OCI-LY3 (cell line): ENCODE data around the gene PSMG1.

Source experiments
- H2AFZ ChIP-seq: fragments of 200-600, 300-600 bp; shearing (Covaris generic); 2 replicates; pipeline ENCODE4 v1.6.0; 2014; ENCODE audit warnings: antibody characterized with exemption, low read depth, low read length
- H3K27ac ChIP-seq: fragments of 200-600, 300-600 bp; sonication (generic); 2 replicates; pipeline ENCODE4 v1.5.1; 2014; ENCODE audit warnings: mild to moderate bottlenecking, low read length, moderate library complexity, mixed read lengths
- H3K27me3 ChIP-seq: fragments of 200-600, 300-600 bp; sonication (generic); 2 replicates; pipeline ENCODE4 v1.6.1; 2014; ENCODE audit warnings: low read depth, low read length, mixed read lengths
- H3K36me3 ChIP-seq: fragments of 200-600, 300-600 bp; sonication (generic); replicated peaks from 2 replicates; pipeline ENCODE3; 2014; ENCODE audit warnings: low read depth, low read length, mixed read lengths
- H3K4me1 ChIP-seq: fragments of 300-600, 200-600 bp; sonication (generic); 2 replicates; pipeline ENCODE4 v1.6.1; 2014; ENCODE audit warnings: low read length, mixed read lengths
- H3K4me2 ChIP-seq: fragments of 200-600, 300-600 bp; sonication (generic); 2 replicates; pipeline ENCODE4 v1.6.1; 2014; ENCODE audit warnings: low read length, mixed read lengths
- H3K4me3 ChIP-seq: fragments of 300-600, 200-600 bp; sonication (generic); 2 replicates; pipeline ENCODE4 v1.5.1; 2014; ENCODE audit warnings: antibody characterized with exemption, mild to moderate bottlenecking, low read length, moderate library complexity
- H3K79me2 ChIP-seq: fragments of 300-600, 200-600 bp; shearing (Covaris generic); 2 replicates; pipeline ENCODE4 v1.6.1; 2014; ENCODE audit warnings: mild to moderate bottlenecking, low read length, mixed read lengths
- H3K9ac ChIP-seq: fragments of 300-600, 200-600 bp; shearing (Covaris generic); 2 replicates; pipeline ENCODE4 v1.6.0; 2014; ENCODE audit warnings: mild to moderate bottlenecking, low read length, moderate library complexity
- H3K9me3 ChIP-seq: fragments of 200-600, 300-600 bp; shearing (Covaris generic); 2 replicates; pipeline ENCODE4 v1.6.1; 2014; ENCODE audit warnings: low read length, mixed read lengths; ENCODE audit not compliant: insufficient read depth
- H4K20me1 ChIP-seq: fragments of 200-600, 300-600 bp; sonication (generic); 2 replicates; pipeline ENCODE4 v1.6.1; 2016; ENCODE audit warnings: low read length, mixed read lengths; ENCODE audit not compliant: insufficient read depth
- CTCF ChIP-seq: fragments of 200-600, 300-600 bp; sonication (generic); IDR thresholded peaks from 2 replicates; pipeline ENCODE4 v1.5.1; 2014; ENCODE audit warnings: antibody characterized with exemption, low read length, low read depth
- EZH2phosphoT487 ChIP-seq: fragments of 200-600 bp; shearing (Covaris generic); IDR thresholded peaks from 2 replicates; pipeline ENCODE4 v1.6.1; 2018; ENCODE audit warnings: antibody characterized with exemption, mixed run types, low read depth

PSMG1 gene

GRCh38 chr21:39188521-39189139, 5.4 kb upstream of the PSMG1 start:
- peaks cover 9% of the 10 kb centered on the region; the same call in 1 of the 2 replicates for H3K4me1 ChIP-seq
- no peaks in the 10 kb centered on the region for H3K36me3 ChIP-seq
- no peak for TF ChIP-seq EZH2phosphoT487
- TF ChIP-seq CTCF = no peak
- no peaks in the 10 kb centered on the region for H3K9me3 ChIP-seq
- H3K27me3 ChIP-seq = no peaks in the 10 kb centered on the region
- H4K20me1 ChIP-seq = no peaks in the 10 kb centered on the region
- no peak overlapping the region for H3K9ac ChIP-seq
- H2AFZ ChIP-seq = no peak overlapping the region
- no peak overlapping the region for H3K4me3 ChIP-seq
- no peaks in the 10 kb centered on the region for H3K79me2 ChIP-seq
- H3K4me2 ChIP-seq = no peak overlapping the region
- no peak overlapping the region for H3K27ac ChIP-seq

- H3K27ac ChIP-seq = no peak overlapping the region
- no peak overlapping the region for H2AFZ ChIP-seq
- H3K4me1 ChIP-seq = peaks cover 11% of the 10 kb centered on the region
- no peaks in the 10 kb centered on the region for H4K20me1 ChIP-seq
- no peaks in the 10 kb centered on the region for H3K9me3 ChIP-seq
- no peak overlapping the region for H3K4me3 ChIP-seq
- no peaks in the 10 kb centered on the region for H3K27me3 ChIP-seq
- peaks cover 9% of the 10 kb centered on the region for H3K79me2 ChIP-seq
- H3K36me3 ChIP-seq = no peaks in the 10 kb centered on the region
- H3K4me2 ChIP-seq = no peak overlapping the region
- H3K9ac ChIP-seq = no peak overlapping the region
- TF ChIP-seq EZH2phosphoT487 (no peak), CTCF (no peak)
Measured at GRCh38 chr21:39187141-39187540, 3.9 kb upstream of the PSMG1 start.

GRCh38 chr21:39186676-39187075, 3.4 kb upstream of the PSMG1 start:
- Histone ChIP-seq H3K79me2 (peaks cover 14% of the 10 kb centered on the region), H3K36me3 (no peaks in the 10 kb centered on the region), H3K27me3 (no peaks in the 10 kb centered on the region), H3K4me1 (peaks cover 15% of the 10 kb centered on the region), H3K9ac (no peak overlapping the region), H3K9me3 (no peaks in the 10 kb centered on the region), H4K20me1 (no peaks in the 10 kb centered on the region), H3K27ac (no peak overlapping the region), H3K4me2 (no peak overlapping the region), H2AFZ (no peak overlapping the region), H3K4me3 (no peak overlapping the region)
- no peak for TF ChIP-seq CTCF

GRCh38 chr21:39185157-39185556, 1.9 kb upstream of the PSMG1 start:
- Histone ChIP-seq H3K36me3 (peaks cover 8% of the 10 kb centered on the region), H3K9me3 (no peaks in the 10 kb centered on the region), H3K27ac (no peak overlapping the region), H3K4me2 (no peak overlapping the region), H3K9ac (no peak overlapping the region), H2AFZ (no peak overlapping the region), H3K4me3 (no peak overlapping the region), H3K4me1 (peaks cover 18% of the 10 kb centered on the region), H3K79me2 (peaks cover 26% of the 10 kb centered on the region), H4K20me1 (no peaks in the 10 kb centered on the region), H3K27me3 (no peaks in the 10 kb centered on the region)
- no peak for TF ChIP-seq EZH2phosphoT487
- TF ChIP-seq CTCF = no peak
